GM23338 (cell line): ENCODE results near the gene NNT. TPM values are rescaled to one million over a fixed set of nuclear protein-coding genes. Genes with fewer than 3 reads are reported as not detected.
"Not testable (repeated sequence)": the region's sequence is repeated elsewhere in the genome, so short reads cannot be mapped to it uniquely, and the experiment has no call there.

Experiments
- ATAC-seq: fragments of 200-7000 bp; cut with Tn5 transposase; 3 replicates; pipeline ENCODE4 v1.9.1; 2020
- DNase-seq: peaks from one replicate; pipeline ENCODE4 v3.0.0-alpha.2; 2015; ENCODE audit warnings: low spot score
- H2AFZ ChIP-seq: fragments of 200-600 bp; sonication (generic); 2 replicates; pipeline ENCODE4 v1.8.0; 2016; ENCODE audit warnings: antibody characterized with exemption, mild to moderate bottlenecking, moderate library complexity
- H3F3A ChIP-seq: fragments of 200-600 bp; sonication (generic); replicated peaks from 2 replicates; pipeline ENCODE4 v1.8.0; 2017; ENCODE audit warnings: antibody characterized with exemption, mixed run types, low read depth
- H3K27ac ChIP-seq: fragments of 200-600 bp; sonication (generic); 2 replicates; pipeline ENCODE4 v1.6.1; 2016; ENCODE audit warnings: low read depth
- H3K27me3 ChIP-seq: fragments of 200-600 bp; sonication (generic); 2 replicates; pipeline ENCODE4 v1.8.0; 2016; ENCODE audit warnings: mild to moderate bottlenecking, mixed run types, moderate library complexity; ENCODE audit not compliant: insufficient read depth
- H3K36me3 ChIP-seq: fragments of 200-600 bp; sonication (generic); 2 replicates; pipeline ENCODE4 v1.8.0; 2016; ENCODE audit warnings: mild to moderate bottlenecking; ENCODE audit not compliant: insufficient read depth
- H3K4me1 ChIP-seq: fragments of 200-600 bp; sonication (generic); 2 replicates; pipeline ENCODE4 v1.8.0; 2016; ENCODE audit warnings: mild to moderate bottlenecking, moderate library complexity; ENCODE audit not compliant: insufficient read depth
- H3K4me2 ChIP-seq: fragments of 200-600 bp; sonication (generic); 2 replicates; pipeline ENCODE4 v1.7.1; 2017; ENCODE audit warnings: mixed run types
- H3K4me3 ChIP-seq: fragments of 200-600 bp; sonication (generic); 2 replicates; pipeline ENCODE4 v1.6.1; 2016; ENCODE audit warnings: mixed run types
- H3K79me2 ChIP-seq: fragments of 200-600 bp; sonication (generic); replicated peaks from 2 replicates; pipeline ENCODE4 v1.8.0; 2017; ENCODE audit warnings: mild to moderate bottlenecking; ENCODE audit not compliant: insufficient read depth
- H3K9me2 ChIP-seq: fragments of 200-600 bp; sonication (generic); 2 replicates; pipeline ENCODE4 v1.8.0; 2017; ENCODE audit not compliant: insufficient read depth
- H4K20me1 ChIP-seq: fragments of 200-600 bp; sonication (generic); replicated peaks from 2 replicates; pipeline ENCODE4 v1.8.0; 2017; ENCODE audit warnings: mild to moderate bottlenecking; ENCODE audit not compliant: insufficient read depth
- H3K27ac Mint-ChIP-seq: 2 replicates; pipeline ENCODE4 v1.8.0; 2020; ENCODE audit warnings: inconsistent platforms, mild to moderate bottlenecking, moderate library complexity, mixed read lengths
- H3K27me3 Mint-ChIP-seq: 3 replicates; pipeline ENCODE4 v1.8.0; 2022; ENCODE audit warnings: low read depth, mild to moderate bottlenecking, moderate library complexity, mixed read lengths, inconsistent platforms; ENCODE audit not compliant: insufficient read depth, poor library complexity
- H3K36me3 Mint-ChIP-seq: 3 replicates; pipeline ENCODE4 v1.8.0; 2021; ENCODE audit warnings: low read depth, mild to moderate bottlenecking, inconsistent platforms, moderate library complexity, mixed read lengths
- H3K4me1 Mint-ChIP-seq: 3 replicates; pipeline ENCODE4 v1.8.0; 2020; ENCODE audit warnings: mild to moderate bottlenecking, inconsistent platforms, mixed read lengths
- H3K4me3 Mint-ChIP-seq: 3 replicates; pipeline ENCODE4 v1.8.0; 2021; ENCODE audit warnings: moderate library complexity, mild to moderate bottlenecking, inconsistent platforms, mixed read lengths
- H3K9me3 Mint-ChIP-seq: 3 replicates; pipeline ENCODE4 v1.8.0; 2020; ENCODE audit warnings: moderate library complexity, mild to moderate bottlenecking, inconsistent platforms, mixed read lengths
- EZH2 ChIP-seq: fragments of 200-600 bp; sonication (generic); IDR thresholded peaks from one replicate; pipeline ENCODE4 v1.8.0; 2017; ENCODE audit warnings: antibody characterized with exemption, mild to moderate bottlenecking, low read depth; ENCODE audit not compliant: unreplicated experiment
- JUNB ChIP-seq: IDR thresholded peaks from one replicate; pipeline ENCODE4 v1.6.1; 2016; ENCODE audit warnings: antibody characterized with exemption; ENCODE audit not compliant: unreplicated experiment
- POLR2AphosphoS5 ChIP-seq: IDR thresholded peaks from 2 replicates; pipeline ENCODE4 v1.6.1; 2016; ENCODE audit warnings: antibody characterized with exemption, low read depth
- ZNF114 ChIP-seq: fragments of 250-450 bp; sonication (Bioruptor Pico); IDR thresholded peaks from 2 replicates; pipeline ENCODE4 v1.5.0; 2020; ENCODE audit warnings: mild to moderate bottlenecking, moderate library complexity
- ZNF331 ChIP-seq: fragments of 250-450 bp; sonication (Bioruptor Pico); IDR thresholded peaks from 2 replicates; pipeline ENCODE4 v1.5.0; 2020; ENCODE audit warnings: low read depth, mild to moderate bottlenecking, moderate library complexity
- polyA plus RNA-seq: library from polyadenylated mRNA; unstranded; fragments of >200 nt; fragmentation: Nextera tagmentation; extraction: Ambion mirVana; gene quantifications from 2 replicates; pipeline ENCODE4 v1.2.1, GENCODE V29; 2016
- total RNA-seq: library from RNA; depleted of rRNA; stranded (reverse); fragments of >200 nt; shearing (Covaris generic); gene quantifications from 2 replicates; pipeline ENCODE4 v1.2.3, GENCODE V29; 2014
- TF ChIP-seq, protein P1 (sequence below), 2 experiments: fragments of 200-600 bp in 1 of 2; sonication (generic) in 1 of 2; conservative IDR thresholded peaks; 2 replicates each; pipeline versions ENCODE4 v1.5.1 to v1.6.1; 2016 to 2017; ENCODE audit warnings: antibody characterized with exemption in 2 of 2, low read depth in 2 of 2, mild to moderate bottlenecking in 2 of 2, moderate library complexity in 1 of 2
- TF ChIP-seq, protein P2 (sequence below): fragments of 250-450 bp; sonication (Bioruptor Pico); IDR thresholded peaks from 2 replicates; pipeline ENCODE4 v1.5.0; 2020; ENCODE audit warnings: mild to moderate bottlenecking, moderate library complexity

NNT gene
- total and polyA plus RNA-seq, 2 experiments from 2014 or later: 10.8 to 15.9 TPM

DNA sequence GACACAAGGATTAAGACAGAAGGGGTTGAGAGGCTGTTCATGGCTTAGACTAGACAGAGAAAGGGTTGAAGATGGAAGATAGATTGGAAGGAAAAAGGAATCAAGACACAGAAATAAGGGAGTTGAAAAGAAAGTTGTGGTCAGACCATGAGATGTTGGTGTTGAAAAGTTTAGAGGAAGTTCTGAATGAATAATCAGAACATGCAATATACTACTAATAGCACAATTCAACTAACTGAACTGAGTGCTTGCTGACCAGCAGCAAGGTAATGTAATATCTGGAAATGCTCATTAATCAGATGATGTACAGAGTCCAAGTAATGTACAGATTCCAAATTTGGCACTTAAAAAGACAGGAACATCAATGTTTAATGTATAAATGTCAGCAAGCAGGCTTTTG, 10.6 kb upstream of the NNT start:
- peaks cover 12% of the 10 kb centered on the region for H3K4me1 ChIP-seq
- H3K4me3 ChIP-seq: no peak overlapping the region
- TF ChIP-seq, protein P1, sequence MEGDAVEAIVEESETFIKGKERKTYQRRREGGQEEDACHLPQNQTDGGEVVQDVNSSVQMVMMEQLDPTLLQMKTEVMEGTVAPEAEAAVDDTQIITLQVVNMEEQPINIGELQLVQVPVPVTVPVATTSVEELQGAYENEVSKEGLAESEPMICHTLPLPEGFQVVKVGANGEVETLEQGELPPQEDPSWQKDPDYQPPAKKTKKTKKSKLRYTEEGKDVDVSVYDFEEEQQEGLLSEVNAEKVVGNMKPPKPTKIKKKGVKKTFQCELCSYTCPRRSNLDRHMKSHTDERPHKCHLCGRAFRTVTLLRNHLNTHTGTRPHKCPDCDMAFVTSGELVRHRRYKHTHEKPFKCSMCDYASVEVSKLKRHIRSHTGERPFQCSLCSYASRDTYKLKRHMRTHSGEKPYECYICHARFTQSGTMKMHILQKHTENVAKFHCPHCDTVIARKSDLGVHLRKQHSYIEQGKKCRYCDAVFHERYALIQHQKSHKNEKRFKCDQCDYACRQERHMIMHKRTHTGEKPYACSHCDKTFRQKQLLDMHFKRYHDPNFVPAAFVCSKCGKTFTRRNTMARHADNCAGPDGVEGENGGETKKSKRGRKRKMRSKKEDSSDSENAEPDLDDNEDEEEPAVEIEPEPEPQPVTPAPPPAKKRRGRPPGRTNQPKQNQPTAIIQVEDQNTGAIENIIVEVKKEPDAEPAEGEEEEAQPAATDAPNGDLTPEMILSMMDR (conservative IDR thresholded peaks at IDR 0.05; ENCODE audit: low read depth in 2 of 2): no peak
- TF ChIP-seq ZNF331 (CRISPR knock-in tag) (no peak), JUNB (no peak), ZNF114 (CRISPR knock-in tag) (no peak), POLR2AphosphoS5 (no peak), EZH2 (no peak)
- TF ChIP-seq, protein P2, sequence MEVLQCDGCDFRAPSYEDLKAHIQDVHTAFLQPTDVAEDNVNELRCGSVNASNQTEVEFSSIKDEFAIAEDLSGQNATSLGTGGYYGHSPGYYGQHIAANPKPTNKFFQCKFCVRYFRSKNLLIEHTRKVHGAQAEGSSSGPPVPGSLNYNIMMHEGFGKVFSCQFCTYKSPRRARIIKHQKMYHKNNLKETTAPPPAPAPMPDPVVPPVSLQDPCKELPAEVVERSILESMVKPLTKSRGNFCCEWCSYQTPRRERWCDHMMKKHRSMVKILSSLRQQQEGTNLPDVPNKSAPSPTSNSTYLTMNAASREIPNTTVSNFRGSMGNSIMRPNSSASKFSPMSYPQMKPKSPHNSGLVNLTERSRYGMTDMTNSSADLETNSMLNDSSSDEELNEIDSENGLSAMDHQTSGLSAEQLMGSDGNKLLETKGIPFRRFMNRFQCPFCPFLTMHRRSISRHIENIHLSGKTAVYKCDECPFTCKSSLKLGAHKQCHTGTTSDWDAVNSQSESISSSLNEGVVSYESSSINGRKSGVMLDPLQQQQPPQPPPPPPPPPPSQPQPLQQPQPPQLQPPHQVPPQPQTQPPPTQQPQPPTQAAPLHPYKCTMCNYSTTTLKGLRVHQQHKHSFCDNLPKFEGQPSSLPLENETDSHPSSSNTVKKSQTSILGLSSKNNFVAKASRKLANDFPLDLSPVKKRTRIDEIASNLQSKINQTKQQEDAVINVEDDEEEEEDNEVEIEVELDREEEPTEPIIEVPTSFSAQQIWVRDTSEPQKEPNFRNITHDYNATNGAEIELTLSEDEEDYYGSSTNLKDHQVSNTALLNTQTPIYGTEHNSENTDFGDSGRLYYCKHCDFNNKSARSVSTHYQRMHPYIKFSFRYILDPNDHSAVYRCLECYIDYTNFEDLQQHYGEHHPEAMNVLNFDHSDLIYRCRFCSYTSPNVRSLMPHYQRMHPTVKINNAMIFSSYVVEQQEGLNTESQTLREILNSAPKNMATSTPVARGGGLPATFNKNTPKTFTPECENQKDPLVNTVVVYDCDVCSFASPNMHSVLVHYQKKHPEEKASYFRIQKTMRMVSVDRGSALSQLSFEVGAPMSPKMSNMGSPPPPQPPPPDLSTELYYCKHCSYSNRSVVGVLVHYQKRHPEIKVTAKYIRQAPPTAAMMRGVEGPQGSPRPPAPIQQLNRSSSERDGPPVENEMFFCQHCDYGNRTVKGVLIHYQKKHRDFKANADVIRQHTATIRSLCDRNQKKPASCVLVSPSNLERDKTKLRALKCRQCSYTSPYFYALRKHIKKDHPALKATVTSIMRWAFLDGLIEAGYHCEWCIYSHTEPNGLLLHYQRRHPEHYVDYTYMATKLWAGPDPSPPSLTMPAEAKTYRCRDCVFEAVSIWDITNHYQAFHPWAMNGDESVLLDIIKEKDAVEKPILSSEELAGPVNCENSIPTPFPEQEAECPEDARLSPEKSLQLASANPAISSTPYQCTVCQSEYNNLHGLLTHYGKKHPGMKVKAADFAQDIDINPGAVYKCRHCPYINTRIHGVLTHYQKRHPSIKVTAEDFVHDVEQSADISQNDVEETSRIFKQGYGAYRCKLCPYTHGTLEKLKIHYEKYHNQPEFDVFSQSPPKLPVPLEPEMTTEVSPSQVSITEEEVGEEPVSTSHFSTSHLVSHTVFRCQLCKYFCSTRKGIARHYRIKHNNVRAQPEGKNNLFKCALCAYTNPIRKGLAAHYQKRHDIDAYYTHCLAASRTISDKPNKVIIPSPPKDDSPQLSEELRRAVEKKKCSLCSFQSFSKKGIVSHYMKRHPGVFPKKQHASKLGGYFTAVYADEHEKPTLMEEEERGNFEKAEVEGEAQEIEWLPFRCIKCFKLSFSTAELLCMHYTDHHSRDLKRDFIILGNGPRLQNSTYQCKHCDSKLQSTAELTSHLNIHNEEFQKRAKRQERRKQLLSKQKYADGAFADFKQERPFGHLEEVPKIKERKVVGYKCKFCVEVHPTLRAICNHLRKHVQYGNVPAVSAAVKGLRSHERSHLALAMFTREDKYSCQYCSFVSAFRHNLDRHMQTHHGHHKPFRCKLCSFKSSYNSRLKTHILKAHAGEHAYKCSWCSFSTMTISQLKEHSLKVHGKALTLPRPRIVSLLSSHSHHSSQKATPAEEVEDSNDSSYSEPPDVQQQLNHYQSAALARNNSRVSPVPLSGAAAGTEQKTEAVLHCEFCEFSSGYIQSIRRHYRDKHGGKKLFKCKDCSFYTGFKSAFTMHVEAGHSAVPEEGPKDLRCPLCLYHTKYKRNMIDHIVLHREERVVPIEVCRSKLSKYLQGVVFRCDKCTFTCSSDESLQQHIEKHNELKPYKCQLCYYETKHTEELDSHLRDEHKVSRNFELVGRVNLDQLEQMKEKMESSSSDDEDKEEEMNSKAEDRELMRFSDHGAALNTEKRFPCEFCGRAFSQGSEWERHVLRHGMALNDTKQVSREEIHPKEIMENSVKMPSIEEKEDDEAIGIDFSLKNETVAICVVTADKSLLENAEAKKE (CRISPR knock-in tag): no peak
- DNase-seq (no peak), ATAC-seq (no peak)
- Mint-ChIP-seq H3K27ac (no peak overlapping the region), H3K9me3 (no peaks in the 10 kb centered on the region), H3K36me3 (no peaks in the 10 kb centered on the region), H3K4me3 (no peak overlapping the region), H3K27me3 (peaks cover 3% of the 10 kb centered on the region), H3K4me1 (peaks cover 10% of the 10 kb centered on the region)
- no peaks in the 10 kb centered on the region for H4K20me1 ChIP-seq
- H3K4me2 ChIP-seq: no peak overlapping the region
- H3K27me3 ChIP-seq: no peaks in the 10 kb centered on the region
- no peaks in the 10 kb centered on the region for H3K36me3 ChIP-seq
- H2AFZ ChIP-seq: no peak overlapping the region
- no peaks in the 10 kb centered on the region for H3F3A ChIP-seq
- H3K27ac ChIP-seq: no peak overlapping the region
- no peaks in the 10 kb centered on the region for H3K79me2 ChIP-seq
- peaks cover 7% of the 10 kb centered on the region; the same call in 1 of the 2 replicates for H3K9me2 ChIP-seq

DNA sequence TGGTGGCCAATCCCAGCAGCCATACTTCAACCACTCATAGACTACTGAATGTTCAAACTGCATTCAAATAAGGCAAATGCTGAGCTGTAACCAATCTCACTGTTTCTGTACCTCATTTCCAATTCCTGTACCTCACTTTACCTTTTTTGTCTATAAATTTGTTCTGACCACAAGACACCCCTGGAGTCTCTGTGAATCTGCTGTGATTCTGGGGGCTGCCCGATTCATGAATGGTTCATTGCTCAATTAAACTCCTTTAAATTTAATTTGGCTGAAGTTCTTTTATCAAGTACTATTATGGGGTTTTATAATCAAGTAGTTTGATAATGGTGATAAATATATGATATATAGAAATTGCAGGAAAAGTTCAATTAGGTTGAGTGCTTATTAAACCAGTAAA, 4.1 kb upstream of the NNT start:
- not testable (repeated sequence) for H3K27ac Mint-ChIP-seq, DNase-seq, H2AFZ ChIP-seq, H3K9me2 ChIP-seq, H3K36me3 Mint-ChIP-seq, H3K27ac ChIP-seq, ATAC-seq, H3K27me3 ChIP-seq, H3K4me3 Mint-ChIP-seq, H4K20me1 ChIP-seq, H3K4me3 ChIP-seq, H3K36me3 ChIP-seq, H3F3A ChIP-seq, H3K79me2 ChIP-seq, H3K9me3 Mint-ChIP-seq, H3K4me2 ChIP-seq
- H3K4me1 Mint-ChIP-seq: peaks cover 32% of the 10 kb centered on the region
- peaks cover 23% of the 10 kb centered on the region for H3K4me1 ChIP-seq
- peaks cover 11% of the 10 kb centered on the region for H3K27me3 Mint-ChIP-seq
